ENCODE data around the gene ZNF638.
A peak's percentile ranks its signal among the peaks of the same experiment; 100 is the strongest.

Gene ZNF638

GRCh38 chr2:71456617-71457016, 125.0 kb downstream of the ZNF638 start:
- DNase-seq: no peak

- DNase-seq: no peak
Observed at GRCh38 chr2:71457123-71457915, 125.7 kb downstream of the ZNF638 start.

- no peak for DNase-seq
Observed at GRCh38 chr2:71457923-71458322, 126.3 kb downstream of the ZNF638 start.

GRCh38 chr2:71458413-71459083, 127.0 kb downstream of the ZNF638 start:
- no peak for DNase-seq

- no peak for DNase-seq
Observed at GRCh38 chr2:71459084-71459431, 127.5 kb downstream of the ZNF638 start.

DNA sequence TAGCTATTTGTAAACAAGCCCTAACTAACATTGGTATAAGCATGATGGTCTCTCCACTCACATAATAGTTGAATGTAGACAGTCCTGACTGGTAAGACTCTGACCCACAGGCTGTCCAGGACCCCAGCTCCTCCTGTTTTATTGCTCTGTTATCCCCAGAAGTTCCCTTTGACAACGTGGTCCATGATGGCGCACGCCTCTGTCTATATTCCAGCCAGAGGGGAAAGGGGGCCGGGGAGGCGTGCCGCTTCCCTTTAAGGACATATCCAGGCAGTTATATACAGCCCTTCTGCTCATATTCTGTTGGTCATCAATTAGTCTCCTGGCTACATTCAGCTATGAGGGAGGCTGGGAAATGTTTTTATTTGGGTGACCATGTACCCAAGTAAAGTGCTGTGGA, 128.5 kb downstream of the ZNF638 start:
- no peak for DNase-seq

DNA sequence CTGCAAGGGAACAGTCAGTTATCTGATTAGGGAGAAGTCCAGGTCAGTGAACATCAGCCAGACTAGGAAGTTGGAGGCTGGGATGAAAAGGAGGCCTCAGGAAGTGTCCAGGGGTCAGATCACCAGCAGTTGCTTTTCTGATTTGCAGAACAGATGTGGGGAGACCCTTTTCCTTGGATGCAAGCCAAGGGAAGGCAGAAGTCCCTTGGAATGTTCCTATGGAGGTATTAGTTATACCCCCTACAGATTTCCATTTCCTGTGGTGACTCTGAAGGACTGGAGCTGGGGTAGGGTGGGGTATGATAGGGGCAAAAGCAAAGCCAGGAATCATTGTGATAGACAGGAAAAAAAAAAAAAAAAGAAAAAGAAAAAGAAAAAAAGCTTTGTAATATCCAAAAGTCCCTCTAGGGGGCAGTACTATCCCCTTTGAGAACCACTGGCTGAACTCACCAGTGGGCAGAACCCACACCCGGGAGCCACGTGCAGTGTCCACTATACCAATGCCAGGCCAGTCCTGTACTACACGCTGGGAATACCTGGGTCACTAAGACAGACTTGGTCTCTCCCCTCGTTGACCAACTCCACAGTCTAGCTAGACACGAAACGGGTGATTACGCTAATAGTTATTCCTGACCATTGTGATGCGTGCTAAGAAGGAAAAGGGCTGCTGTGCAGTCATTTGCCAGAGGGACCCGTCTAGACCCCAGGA, 129.2 kb downstream of the ZNF638 start:
- DNase-seq: no peak

DNA sequence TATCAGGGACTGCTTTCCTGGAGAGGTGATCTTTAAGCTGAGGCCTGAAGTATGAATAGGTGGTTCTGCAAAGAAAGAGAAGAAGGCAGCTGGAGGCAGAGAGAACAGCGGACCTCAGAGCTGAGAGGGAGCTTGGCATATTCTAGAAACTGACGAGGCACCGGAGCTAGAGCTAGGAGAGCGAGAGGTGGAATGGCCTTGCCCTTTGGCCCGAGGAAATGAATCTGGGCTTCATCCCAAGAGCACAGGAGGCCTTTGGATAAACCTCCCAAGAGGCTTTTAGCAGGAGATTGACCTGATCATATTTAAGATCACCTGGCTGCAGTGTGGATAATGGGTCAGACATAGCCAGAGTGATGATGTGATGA, 129.7 kb downstream of the ZNF638 start:
- no peak for DNase-seq

- no peak for DNase-seq
Observed at GRCh38 chr2:71462056-71462605, 130.5 kb downstream of the ZNF638 start.

- no peak for DNase-seq
Observed at GRCh38 chr2:71462641-71463341, 131.2 kb downstream of the ZNF638 start.

- no peak for DNase-seq
Observed at GRCh38 chr2:71463342-71463654, 131.7 kb downstream of the ZNF638 start.

DNA sequence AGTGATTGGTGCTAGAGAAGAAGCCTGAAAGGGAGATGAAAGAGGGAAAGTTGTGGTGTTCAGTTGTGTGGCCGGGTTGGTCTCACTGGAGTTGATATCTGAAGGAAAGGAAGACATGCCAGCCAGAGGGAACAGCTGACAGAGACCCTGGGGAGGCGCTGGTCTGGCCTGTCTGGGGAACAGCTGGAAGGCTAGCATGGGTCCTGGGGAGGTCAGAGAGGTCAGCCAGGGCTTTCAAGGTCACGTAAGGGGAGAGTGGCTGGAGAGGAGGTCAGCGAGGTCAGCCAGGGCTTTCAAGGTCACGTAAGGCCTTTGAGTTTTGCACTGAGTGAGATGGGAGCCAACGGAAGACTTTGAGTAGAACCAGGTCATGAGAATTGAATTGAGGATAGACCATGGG, 132.8 kb downstream of the ZNF638 start:
- DNase-seq: no peak

DNA sequence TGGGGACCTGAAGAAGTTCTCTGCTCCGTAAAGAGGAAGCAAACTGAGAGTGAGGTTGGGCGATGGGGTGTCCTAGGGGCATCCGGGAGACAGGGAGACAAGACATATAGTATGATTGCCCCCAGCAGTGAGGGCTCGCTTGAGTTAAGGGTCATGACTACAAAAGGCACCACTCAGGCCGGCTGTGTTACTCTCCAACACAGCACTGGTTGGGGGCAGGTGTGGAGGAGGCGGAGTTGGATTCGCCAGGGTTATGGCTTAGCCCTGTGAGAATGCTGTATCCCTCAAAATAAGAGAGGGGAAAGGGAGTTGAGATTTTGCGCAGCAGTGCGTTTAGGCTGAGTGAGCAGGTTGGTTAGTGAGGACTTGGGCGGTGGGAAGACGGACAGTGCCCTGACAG, 133.8 kb downstream of the ZNF638 start:
- DNase-seq: no peak

DNA sequence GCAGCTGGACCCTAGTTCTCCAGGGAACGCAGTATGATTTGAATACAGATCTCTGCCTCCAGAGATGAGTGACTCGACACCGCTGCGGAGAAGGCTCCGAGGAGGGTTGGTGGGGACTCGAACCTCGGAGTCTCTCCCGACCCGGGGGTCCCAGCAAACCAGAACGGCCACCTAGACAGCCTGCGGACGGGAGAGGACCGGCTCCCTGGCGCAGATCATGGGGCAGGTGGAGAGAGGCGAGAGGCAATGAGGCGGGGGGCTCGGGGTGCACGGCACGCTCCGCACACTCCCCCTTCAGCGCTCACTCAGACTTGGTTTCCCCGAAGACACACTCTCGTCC, 134.3 kb downstream of the ZNF638 start:
- no peak for DNase-seq

DNA sequence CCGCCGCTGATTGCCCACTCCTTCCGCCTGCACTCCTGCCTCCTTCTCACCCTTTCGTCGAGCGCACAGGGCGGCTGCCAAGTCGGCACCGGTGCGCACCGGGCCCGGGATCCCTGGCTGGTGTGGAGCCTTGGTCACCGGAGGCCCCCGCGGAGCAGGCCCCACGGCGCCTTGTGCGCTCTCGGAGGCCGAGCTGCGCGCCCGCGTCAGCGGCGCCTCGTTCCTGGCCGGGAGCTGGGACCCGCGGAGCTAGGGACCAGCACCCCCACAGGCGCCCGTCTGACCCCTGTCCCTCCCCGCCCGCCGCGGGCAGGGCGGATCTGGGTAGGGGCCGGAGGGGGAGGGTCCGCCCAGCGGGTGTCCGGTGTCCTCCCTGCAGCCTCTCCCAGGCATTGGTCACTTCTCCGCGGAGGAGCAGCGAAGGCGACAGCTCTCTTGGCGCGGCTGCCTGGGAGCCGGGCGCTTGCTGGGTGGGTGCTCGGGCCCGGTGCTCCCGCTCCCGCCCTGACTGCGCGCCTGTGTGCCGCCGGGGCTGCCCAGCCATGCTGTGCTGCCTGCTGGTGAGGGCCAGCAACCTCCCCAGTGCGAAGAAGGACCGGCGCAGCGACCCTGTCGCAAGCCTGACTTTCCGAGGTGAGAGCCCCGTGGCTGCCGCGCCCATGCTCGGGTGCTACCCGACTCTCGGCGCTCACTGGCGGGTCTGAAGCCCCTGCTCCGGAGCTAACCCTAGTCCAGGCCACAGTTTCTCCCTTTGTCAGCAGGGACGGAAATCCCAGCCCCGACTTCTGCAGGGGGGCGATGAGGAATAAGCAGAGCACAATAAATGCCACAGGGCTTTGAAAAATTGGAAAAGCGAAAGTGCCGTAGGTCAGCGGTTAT, 135.0 kb downstream of the ZNF638 start:
- peak; percentile 3 for DNase-seq

- DNase-seq: no peak
Observed at GRCh38 chr2:71467180-71467815, 135.7 kb downstream of the ZNF638 start.

DNA sequence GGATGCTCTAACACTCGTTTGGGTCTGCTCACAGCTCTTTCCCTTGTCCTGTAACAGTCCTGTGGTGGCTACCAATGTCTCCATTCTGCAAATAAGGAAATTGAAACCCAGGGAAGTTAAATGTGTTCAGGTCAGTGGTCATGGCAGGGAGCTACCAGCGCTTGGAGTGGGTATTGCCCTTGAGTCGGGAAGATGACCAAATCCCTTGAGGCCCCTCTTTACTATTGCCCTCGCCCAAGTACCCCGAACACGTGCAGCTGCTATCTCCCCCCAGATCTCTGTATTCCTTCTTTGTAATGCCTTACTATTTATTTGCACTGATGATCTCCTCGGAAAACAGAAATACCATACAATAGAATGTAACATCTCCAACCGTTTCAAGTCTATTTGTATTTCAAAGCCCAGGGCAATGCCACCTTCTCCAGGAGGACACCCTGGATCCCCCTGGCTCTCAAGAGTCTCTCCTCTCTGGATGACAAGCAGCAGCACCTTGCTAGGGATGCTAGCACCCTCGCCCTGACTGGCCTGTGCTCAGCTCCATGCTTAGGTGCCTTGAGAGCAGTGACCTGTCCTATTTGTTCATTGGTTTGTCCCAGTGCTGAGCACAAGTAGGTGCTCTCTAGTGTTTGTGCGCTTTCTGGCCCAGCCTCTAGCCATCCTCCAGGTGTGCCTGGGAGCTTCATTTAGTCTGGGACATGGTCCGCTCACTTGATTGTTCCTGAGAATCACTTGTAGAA, 136.9 kb downstream of the ZNF638 start:
- no peak for DNase-seq

GRCh38 chr2:71469403-71470398, 138.1 kb downstream of the ZNF638 start:
- no peak for DNase-seq

DNA sequence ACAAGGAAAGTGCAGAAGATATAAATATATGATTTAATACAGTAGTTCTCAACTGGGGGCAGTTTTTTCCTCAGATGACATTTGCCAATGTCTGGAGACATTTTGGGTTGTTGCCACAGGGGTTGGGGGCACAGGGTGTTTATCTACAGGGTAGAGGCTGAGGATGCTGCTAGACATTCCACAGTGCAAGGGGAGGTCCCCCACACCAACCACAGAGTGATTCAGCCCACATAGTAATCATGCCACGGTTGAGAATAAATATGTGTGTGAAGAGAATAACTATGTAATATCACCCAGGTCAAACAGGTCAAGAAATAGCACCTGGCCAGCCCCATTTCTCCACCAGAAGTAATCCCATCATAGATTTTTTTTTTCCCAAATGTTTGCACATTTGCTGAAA, 139.7 kb downstream of the ZNF638 start:
- DNase-seq: no peak

- no peak for DNase-seq
Observed at GRCh38 chr2:71472019-71472418, 140.4 kb downstream of the ZNF638 start.
